Left lung (tissue), 10 donors: ENCODE data around the gene TMOD4. TPM values are rescaled to one million over a fixed set of nuclear protein-coding genes. Genes with fewer than 3 reads are reported as not detected.
A peak's percentile ranks its signal among the peaks of the same experiment; 100 is the strongest.
"Not testable (repeated sequence)": the region's sequence is repeated elsewhere in the genome, so short reads cannot be mapped to it uniquely, and the experiment has no call there.

ENCODE experiments used
- ATAC-seq: fragments of 200-7000 bp; cut with Tn5 transposase; one replicate; pipeline ENCODE4 v1.9.1; 2020; ENCODE audit warnings: moderate library complexity
- DNase-seq, 4 donors: peaks; one replicate each; pipeline ENCODE4 v3.0.0-alpha.2; 2013 to 2020
- H3K27ac ChIP-seq, 2 donors: fragments of 200-600 bp; sonication (generic) in 1 of 2; one replicate each; pipeline versions ENCODE4 v1.5.0 to v1.8.0; 2020 to 2021
- H3K27me3 ChIP-seq, 2 donors: fragments of 200-600 bp; sonication (generic) in 1 of 2; one replicate each; pipeline versions ENCODE4 v1.5.0 to v1.8.0; 2020 to 2021
- H3K36me3 ChIP-seq, 2 donors: fragments of 200-600 bp; sonication (generic) in 1 of 2; one replicate each; pipeline versions ENCODE4 v1.5.0 to v1.8.0; 2020 to 2021
- H3K4me1 ChIP-seq, 2 donors: fragments of 200-600 bp; one replicate each; pipeline ENCODE4 v1.8.0; 2021
- H3K4me3 ChIP-seq, 2 donors: fragments of 200-600 bp; sonication (generic) in 1 of 2; one replicate each; pipeline versions ENCODE4 v1.5.0 to v1.8.0; 2020 to 2021; ENCODE audit warnings: mild to moderate bottlenecking in 1 of 2
- H3K9me3 ChIP-seq, 2 donors: fragments of 200-600 bp; sonication (generic) in 1 of 2; one replicate each; pipeline versions ENCODE4 v1.5.0 to v1.8.0; 2020 to 2021
- intact Hi-C, 2 donors: fragments of 100-400 bp; cut with DNase I; formaldehyde crosslinking; loops; one replicate each; pipeline versions ENCODE4 v1.11.2 to v1.14.2; 2022
- polyA plus RNA-seq, 6 donors: library from polyadenylated mRNA; unstranded; fragments of 120-200 nt; gene quantifications; one replicate each; pipeline ENCODE4 v1.2.1, GENCODE V29; 2013; ENCODE audit not compliant: insufficient read length in 6 of 6
- total RNA-seq, 2 donors: library from RNA; stranded (reverse); fragmentation: NEBNext Ultra II Directional; extraction: Animal tissue kit (Norgen Biotek cat#: 25700); gene quantifications; one replicate each; pipeline ENCODE4 v1.2.1, GENCODE V29; 2021
- TF ChIP-seq, protein P1 (sequence below), 2 donors: fragments of 200-600 bp; sonication (generic) in 1 of 2; IDR thresholded peaks; one replicate each; pipeline versions ENCODE4 v1.5.0 to v1.8.0; 2021; ENCODE audit warnings: antibody characterized with exemption in 2 of 2
- donor health status: DM: no; HTN: yes; CAD: no.
- donor health status: DM: no; HTN: no; CAD: no.

TMOD4 gene
- total and polyA plus RNA-seq, 8 donors: 0.97 to 2.4 (median 1.5) TPM; not detected in 1

DNA sequence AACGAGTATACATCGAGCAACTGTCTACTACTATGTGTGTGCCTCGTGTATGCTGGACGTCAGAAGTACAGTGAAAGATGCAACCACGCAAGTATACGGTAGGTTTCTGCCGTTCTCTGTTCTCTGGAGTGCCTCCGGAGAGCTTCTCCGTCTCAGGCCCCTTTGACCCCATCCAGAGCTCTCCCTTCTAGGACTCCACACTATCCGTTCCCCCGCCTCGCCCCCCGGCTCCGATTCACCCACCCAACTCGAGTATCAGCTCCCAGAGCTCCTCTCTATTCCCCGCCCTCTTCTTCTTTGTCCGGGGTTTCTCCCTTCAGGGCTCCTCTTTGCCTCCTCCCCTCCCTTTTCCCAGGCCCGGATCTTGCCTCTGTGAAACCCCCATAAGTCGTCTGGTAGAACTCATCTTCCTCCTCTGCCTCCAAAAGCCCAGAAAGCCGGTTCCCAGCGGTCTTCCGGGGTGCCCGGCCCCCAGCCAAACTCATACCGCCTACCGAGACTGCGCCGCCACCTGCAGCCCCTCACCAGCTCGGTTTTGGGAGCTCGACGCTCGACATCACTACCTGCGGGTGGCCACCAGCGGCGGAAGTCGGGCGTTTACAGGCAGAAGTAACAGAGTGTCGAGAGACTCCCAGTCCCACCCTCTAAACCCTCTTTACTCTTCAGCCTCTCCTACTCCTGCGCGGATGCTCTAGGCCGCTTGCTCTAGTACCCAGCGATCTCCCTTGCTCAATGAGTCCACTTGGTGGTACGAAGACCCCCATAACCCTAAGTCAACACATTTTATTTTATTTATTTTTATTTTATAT lies 14.1 kb upstream of the TMOD4 start, which contains the start of gene VPS72:
TSS of gene VPS72 (minus strand) at position 561 of the 809 bp plus-strand sequence. CDS start at position 485, 76 bp downstream.
- Histone ChIP-seq H3K36me3 (peaks cover 0 to 12% of the 10 kb centered on the region in 2 donors), H3K9me3 (no peaks in the 10 kb centered on the region), H3K4me1 (peaks cover 7 to 24% of the 10 kb centered on the region in 2 donors), H3K27me3 (no peaks in the 10 kb centered on the region), H3K27ac (peak within 1 kb of the TSS; percentile 80 to 83), H3K4me3 (peak within 1 kb of the TSS; percentile 73 to 78)
- TF ChIP-seq, protein P1, sequence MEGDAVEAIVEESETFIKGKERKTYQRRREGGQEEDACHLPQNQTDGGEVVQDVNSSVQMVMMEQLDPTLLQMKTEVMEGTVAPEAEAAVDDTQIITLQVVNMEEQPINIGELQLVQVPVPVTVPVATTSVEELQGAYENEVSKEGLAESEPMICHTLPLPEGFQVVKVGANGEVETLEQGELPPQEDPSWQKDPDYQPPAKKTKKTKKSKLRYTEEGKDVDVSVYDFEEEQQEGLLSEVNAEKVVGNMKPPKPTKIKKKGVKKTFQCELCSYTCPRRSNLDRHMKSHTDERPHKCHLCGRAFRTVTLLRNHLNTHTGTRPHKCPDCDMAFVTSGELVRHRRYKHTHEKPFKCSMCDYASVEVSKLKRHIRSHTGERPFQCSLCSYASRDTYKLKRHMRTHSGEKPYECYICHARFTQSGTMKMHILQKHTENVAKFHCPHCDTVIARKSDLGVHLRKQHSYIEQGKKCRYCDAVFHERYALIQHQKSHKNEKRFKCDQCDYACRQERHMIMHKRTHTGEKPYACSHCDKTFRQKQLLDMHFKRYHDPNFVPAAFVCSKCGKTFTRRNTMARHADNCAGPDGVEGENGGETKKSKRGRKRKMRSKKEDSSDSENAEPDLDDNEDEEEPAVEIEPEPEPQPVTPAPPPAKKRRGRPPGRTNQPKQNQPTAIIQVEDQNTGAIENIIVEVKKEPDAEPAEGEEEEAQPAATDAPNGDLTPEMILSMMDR (IDR thresholded peaks at IDR 0.05): peak in 1 of 2 donors; percentile 27
- intact Hi-C loops: loop anchor here in 1 of 2 donors (10.0 kb wide), 1 partner anchor 65 kb away; the partner anchor contains the start of gene PSMD4
- peak; percentile 76 to 93 (median 90) for DNase-seq
- peak; percentile 99 for ATAC-seq

DNA sequence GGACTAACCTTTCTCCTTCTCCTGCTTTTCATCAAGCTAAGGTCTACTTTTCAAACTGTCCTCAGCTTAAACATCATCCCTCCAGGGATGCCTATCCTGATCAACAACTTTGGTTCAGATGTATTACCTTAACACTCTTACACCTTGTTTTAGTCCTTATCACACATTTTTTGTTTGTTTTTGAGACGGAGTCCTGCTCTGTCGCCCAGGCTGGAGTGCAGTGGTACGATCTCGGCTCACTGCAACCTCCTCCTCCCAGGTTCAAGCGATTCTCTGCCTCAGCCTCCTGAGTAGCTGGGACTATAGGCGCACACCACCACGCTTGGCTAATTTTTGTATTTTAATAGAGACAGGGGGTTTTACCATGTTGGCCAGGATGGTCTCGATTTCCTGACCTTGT lies 12.9 kb upstream of the TMOD4 start:
- H3K27ac ChIP-seq, intact Hi-C loops, DNase-seq, H3K9me3 ChIP-seq, ATAC-seq, H3K27me3 ChIP-seq: not testable (repeated sequence)
- Histone ChIP-seq H3K4me3 (peak overlapping the region; percentile 73 to 78), H3K36me3 (peaks cover 2 to 23% of the 10 kb centered on the region in 2 donors), H3K4me1 (peaks cover 7 to 24% of the 10 kb centered on the region in 2 donors)

DNA sequence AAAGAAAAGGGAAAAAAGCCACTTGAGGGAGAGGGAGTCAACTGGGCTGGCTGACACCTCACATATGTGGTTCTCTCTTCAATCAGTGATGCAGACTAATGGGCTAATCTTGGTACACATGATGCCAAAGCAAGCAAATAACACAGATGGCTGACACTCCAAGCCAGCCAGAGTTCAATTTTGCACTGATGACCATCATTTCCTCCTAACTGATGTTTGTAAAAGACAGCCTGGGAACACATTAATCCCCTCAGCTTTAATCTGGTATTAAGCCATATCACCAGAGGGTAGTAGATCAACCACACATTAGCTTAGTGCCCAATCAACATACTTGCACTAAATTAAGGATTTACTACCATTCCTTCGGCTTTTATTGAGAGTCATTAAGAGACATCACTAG lies 11.4 kb upstream of the TMOD4 start:
- H3K27ac ChIP-seq: no peak overlapping the region
- intact Hi-C loops: no loop called here
- no peak for ATAC-seq

DNA sequence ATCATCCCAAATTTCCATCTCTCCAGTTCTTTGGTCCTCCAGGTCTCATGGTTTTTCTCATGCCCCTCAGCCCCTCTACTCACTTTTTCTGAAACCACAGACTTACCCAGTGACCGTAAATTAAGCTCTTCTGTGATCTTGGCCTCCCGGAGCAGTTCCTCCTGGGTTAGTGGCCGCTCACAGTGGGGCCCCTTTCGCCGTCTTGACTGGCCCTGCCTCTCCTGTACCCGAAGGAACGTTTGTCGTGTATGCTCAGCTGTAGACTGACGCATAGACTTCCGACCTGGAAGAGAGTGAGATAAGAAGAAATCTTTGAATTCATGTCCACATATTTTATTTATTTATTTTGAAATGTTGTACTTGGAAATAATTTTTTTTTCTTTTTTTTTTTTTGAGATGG lies 8.4 kb upstream of the TMOD4 start:
- H3K36me3 ChIP-seq: peaks cover 2 to 68% of the 10 kb centered on the region in 2 donors
- TF ChIP-seq, protein P1 (IDR thresholded peaks at IDR 0.05): no peak
- no peaks in the 10 kb centered on the region for H3K27me3 ChIP-seq
- no peak overlapping the region for H3K27ac ChIP-seq
- no peaks in the 10 kb centered on the region for H3K9me3 ChIP-seq
- no peak for ATAC-seq
- peaks cover 7 to 14% of the 10 kb centered on the region in 2 donors for H3K4me1 ChIP-seq
- no peak overlapping the region for H3K4me3 ChIP-seq
- no peak for DNase-seq
- intact Hi-C loops: no loop called here

More for the DNA sequence above, 11.4 kb upstream of the TMOD4 start:
- H3K36me3 ChIP-seq: peaks cover 2 to 38% of the 10 kb centered on the region in 2 donors
- H3K27me3 ChIP-seq: no peaks in the 10 kb centered on the region
- DNase-seq: no peak
- peaks cover 7 to 24% of the 10 kb centered on the region in 2 donors for H3K4me1 ChIP-seq
- H3K4me3 ChIP-seq: no peak overlapping the region
- TF ChIP-seq, protein P1 (IDR thresholded peaks at IDR 0.05): no peak
- no peaks in the 10 kb centered on the region for H3K9me3 ChIP-seq

DNA sequence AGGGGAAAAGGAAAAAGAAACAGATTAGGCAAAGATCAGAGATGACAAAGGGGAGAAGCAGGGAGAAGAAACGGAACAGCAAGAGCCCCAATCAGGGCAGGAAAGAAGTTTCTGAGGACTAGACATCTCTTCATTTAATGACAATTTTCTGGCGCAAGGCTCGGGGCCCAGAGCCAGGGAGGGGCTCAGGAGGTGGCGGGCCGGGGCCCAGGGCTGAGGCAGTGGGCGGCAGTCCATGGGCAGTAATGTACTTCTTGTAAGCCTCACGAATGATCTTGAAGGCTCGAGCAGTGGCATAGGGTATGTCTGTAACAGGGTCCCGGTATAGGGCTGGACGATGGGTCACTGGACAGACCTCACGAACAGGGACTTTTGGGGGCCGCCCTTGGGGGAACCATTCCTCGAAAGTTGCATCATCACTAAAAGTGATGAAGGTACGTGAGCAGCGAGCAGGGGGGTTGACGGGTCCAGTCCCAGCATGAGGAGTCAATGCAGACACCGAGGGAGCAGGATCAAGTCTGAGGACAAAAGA lies 799 bp upstream of the TMOD4 start:
- TF ChIP-seq, protein P1 (IDR thresholded peaks at IDR 0.05): no peak
- H3K9me3 ChIP-seq: no peaks in the 10 kb centered on the region
- H3K27ac ChIP-seq: no peak overlapping the region
- H3K4me3 ChIP-seq: no peak overlapping the region
- intact Hi-C loops: no loop called here
- ATAC-seq (no peak), DNase-seq (no peak)
- H3K4me1 ChIP-seq: no peaks in the 10 kb centered on the region
- H3K27me3 ChIP-seq: no peaks in the 10 kb centered on the region
- H3K36me3 ChIP-seq: peaks cover 0 to 86% of the 10 kb centered on the region in 2 donors
